Measurements from ENCODE around the gene DHX8. TPM values are rescaled to one million over a fixed set of nuclear protein-coding genes. Genes with fewer than 3 reads are reported as not detected.

DHX8 gene
- total RNA-seq, 1 donor from 2014 or later, result 54.1 TPM

Other genes with a start within 250 kb of the DHX8 start
- 10,056 TPM for gene RNU2-1, start 250.0 kb upstream of the DHX8 start, total RNA-seq (ENCODE audit: unreplicated experiment)
- gene ARL4D, start 85.0 kb upstream of the DHX8 start, total RNA-seq (ENCODE audit: unreplicated experiment), result 35.7 TPM
- gene ETV4, start 62.4 kb downstream of the DHX8 start, total RNA-seq (ENCODE audit: unreplicated experiment), result 37.1 TPM
- 0.10 TPM for gene MEOX1, start 177.9 kb downstream of the DHX8 start, total RNA-seq (ENCODE audit: unreplicated experiment)

Measured in endothelial cell (in vitro differentiated cells).